OCI-LY1 (cell line): ENCODE measurements around the gene LCE5A.

Experiments used
- EZH2 ChIP-seq: fragments of 200-600 bp; sonication (generic), shearing (Covaris generic); IDR thresholded peaks from 2 replicates; pipeline ENCODE4 v1.8.0; 2017; ENCODE audit warnings: borderline replicate concordance, mixed run types, mild to moderate bottlenecking, antibody characterized with exemption, low read length, moderate library complexity, mixed read lengths
- TF ChIP-seq, protein P1 (sequence below): fragments of 200-600 bp; sonication (generic), shearing (Covaris generic); IDR thresholded peaks from 2 replicates; pipeline ENCODE4 v1.5.1; 2017; ENCODE audit warnings: mild to moderate bottlenecking, antibody characterized with exemption, low read length, moderate library complexity, mixed read lengths

DNA sequence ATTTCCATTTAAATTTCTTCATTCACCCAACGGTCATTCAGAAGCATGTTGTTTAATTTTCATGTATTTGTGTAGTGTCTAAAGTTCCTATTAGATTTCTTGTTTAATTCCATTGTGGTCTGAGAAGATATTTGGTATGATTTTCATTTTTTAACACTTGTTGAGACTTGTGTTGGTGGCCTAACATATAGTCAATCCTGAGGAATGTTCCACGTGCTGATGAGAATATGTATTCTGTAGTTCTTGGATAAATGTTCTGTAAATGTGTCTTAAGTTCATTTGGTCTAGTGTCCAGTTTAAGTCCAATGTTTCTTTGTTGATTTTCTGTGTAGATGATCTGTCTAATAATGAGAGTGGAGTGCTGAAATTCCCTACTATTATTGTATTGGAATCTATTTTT lies 22.7 kb upstream of the LCE5A start:
- TF ChIP-seq, protein P1, sequence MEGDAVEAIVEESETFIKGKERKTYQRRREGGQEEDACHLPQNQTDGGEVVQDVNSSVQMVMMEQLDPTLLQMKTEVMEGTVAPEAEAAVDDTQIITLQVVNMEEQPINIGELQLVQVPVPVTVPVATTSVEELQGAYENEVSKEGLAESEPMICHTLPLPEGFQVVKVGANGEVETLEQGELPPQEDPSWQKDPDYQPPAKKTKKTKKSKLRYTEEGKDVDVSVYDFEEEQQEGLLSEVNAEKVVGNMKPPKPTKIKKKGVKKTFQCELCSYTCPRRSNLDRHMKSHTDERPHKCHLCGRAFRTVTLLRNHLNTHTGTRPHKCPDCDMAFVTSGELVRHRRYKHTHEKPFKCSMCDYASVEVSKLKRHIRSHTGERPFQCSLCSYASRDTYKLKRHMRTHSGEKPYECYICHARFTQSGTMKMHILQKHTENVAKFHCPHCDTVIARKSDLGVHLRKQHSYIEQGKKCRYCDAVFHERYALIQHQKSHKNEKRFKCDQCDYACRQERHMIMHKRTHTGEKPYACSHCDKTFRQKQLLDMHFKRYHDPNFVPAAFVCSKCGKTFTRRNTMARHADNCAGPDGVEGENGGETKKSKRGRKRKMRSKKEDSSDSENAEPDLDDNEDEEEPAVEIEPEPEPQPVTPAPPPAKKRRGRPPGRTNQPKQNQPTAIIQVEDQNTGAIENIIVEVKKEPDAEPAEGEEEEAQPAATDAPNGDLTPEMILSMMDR, result no peak
- no peak for TF ChIP-seq EZH2
